Measurements from ENCODE around the gene CCDC137. TPM values are rescaled to one million over a fixed set of nuclear protein-coding genes. Genes with fewer than 3 reads are reported as not detected.

Gene CCDC137
- total and polyA plus RNA-seq, 2 of the 13 experiments (the other 11 are each of a cell fraction or from before 2014, with no cell fraction given): 14.6 to 39.1 TPM

GRCh38 chr17:81714412-81715106, 48.0 kb downstream of the CCDC137 start (continued):
- no peak for TF ChIP-seq ZNF34 (CRISPR knock-in tag; IDR thresholded peaks at IDR 0.05; ENCODE audit: borderline replicate concordance)
- TF ChIP-seq PBX3 (CRISPR knock-in tag; IDR thresholded peaks at IDR 0.05; ENCODE audit: borderline replicate concordance): no peak
- TF ChIP-seq ZNF567 (CRISPR knock-in tag; IDR thresholded peaks at IDR 0.05; ENCODE audit: borderline replicate concordance): 0 out of 2 replicates have a peak, but pooled peaks have one; percentile 32
- TF ChIP-seq RFX1 (IDR thresholded peaks at IDR 0.05): no peak
- no peak for TF ChIP-seq GLI4 (CRISPR knock-in tag; IDR thresholded peaks at IDR 0.05; ENCODE audit: borderline replicate concordance)
- 0 out of 2 replicates have a peak, but pooled peaks have one; percentile 37 for TF ChIP-seq LBX2 (CRISPR knock-in tag; IDR thresholded peaks at IDR 0.05; ENCODE audit: borderline replicate concordance)
- no peak for TF ChIP-seq SRF (IDR thresholded peaks at IDR 0.05; ENCODE audit: low read depth, low read length)
- TF ChIP-seq FOXP1 (IDR thresholded peaks at IDR 0.05): no peak
- no peak for TF ChIP-seq FOXP1 (CRISPR knock-in tag; IDR thresholded peaks at IDR 0.05)
- TF ChIP-seq NR2F1 (CRISPR knock-in tag; IDR thresholded peaks at IDR 0.05): no peak
- no peak for TF ChIP-seq NFKBIZ (CRISPR knock-in tag; IDR thresholded peaks at IDR 0.05)
- TF ChIP-seq ZNF549 (CRISPR knock-in tag; IDR thresholded peaks at IDR 0.05): no peak
- TF ChIP-seq, protein P1, sequence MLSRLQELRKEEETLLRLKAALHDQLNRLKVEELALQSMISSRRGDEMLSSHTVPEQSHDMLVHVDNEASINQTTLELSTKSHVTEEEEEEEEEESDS (CRISPR knock-in tag; IDR thresholded peaks at IDR 0.05; ENCODE audit: borderline replicate concordance): no peak
- no peak; the same call in 1 of the 2 replicates for TF ChIP-seq POLR2AphosphoS2 (IDR thresholded peaks at IDR 0.05; ENCODE audit: low read depth, low read length)
- TF ChIP-seq GABPB1 (CRISPR knock-in tag; IDR thresholded peaks at IDR 0.05): no peak
- TF ChIP-seq ZNF691 (CRISPR knock-in tag; IDR thresholded peaks at IDR 0.05; ENCODE audit: borderline replicate concordance, low read depth): 0 out of 2 replicates have a peak, but pooled peaks have one; percentile 3
- TF ChIP-seq, protein P2, sequence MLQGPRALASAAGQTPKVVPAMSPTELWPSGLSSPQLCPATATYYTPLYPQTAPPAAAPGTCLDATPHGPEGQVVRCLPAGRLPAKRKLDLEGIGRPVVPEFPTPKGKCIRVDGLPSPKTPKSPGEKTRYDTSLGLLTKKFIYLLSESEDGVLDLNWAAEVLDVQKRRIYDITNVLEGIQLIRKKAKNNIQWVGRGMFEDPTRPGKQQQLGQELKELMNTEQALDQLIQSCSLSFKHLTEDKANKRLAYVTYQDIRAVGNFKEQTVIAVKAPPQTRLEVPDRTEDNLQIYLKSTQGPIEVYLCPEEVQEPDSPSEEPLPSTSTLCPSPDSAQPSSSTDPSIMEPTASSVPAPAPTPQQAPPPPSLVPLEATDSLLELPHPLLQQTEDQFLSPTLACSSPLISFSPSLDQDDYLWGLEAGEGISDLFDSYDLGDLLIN (CRISPR knock-in tag; IDR thresholded peaks at IDR 0.05; ENCODE audit: borderline replicate concordance): no peak
- no peak for TF ChIP-seq WIZ (CRISPR knock-in tag; IDR thresholded peaks at IDR 0.05)
- no peak for TF ChIP-seq ZSCAN9 (CRISPR knock-in tag; IDR thresholded peaks at IDR 0.05; ENCODE audit: borderline replicate concordance)
